OCI-LY1 (cell line): ENCODE data around the gene CHRNA4.

Experiments
- H2AFZ ChIP-seq: fragments of 200-600 bp; sonication (generic), shearing (Covaris generic); 2 replicates; pipeline ENCODE4 v1.6.0; 2014; ENCODE audit warnings: antibody characterized with exemption, mild to moderate bottlenecking, low read length
- H3F3A ChIP-seq: fragments of 200-600 bp; sonication (generic), shearing (Covaris generic); 2 replicates; pipeline ENCODE4 v1.6.0; 2014; ENCODE audit warnings: mild to moderate bottlenecking, antibody characterized with exemption, low read length, moderate library complexity; ENCODE audit not compliant: insufficient read depth
- H3K27ac ChIP-seq: fragments of 200-600 bp; sonication (generic); 2 replicates; pipeline ENCODE4 v1.5.1; 2014; ENCODE audit warnings: low read length, mixed run types, mild to moderate bottlenecking, low read depth; ENCODE audit not compliant: poor library complexity, severe bottlenecking
- H3K27me3 ChIP-seq: fragments of 200-600 bp; sonication (generic); 2 replicates; pipeline ENCODE4 v1.6.0; 2014; ENCODE audit warnings: antibody characterized with exemption, mild to moderate bottlenecking, low read length, moderate library complexity; ENCODE audit not compliant: insufficient read depth
- H3K36me3 ChIP-seq: fragments of 200-600 bp; sonication (generic); 2 replicates; pipeline ENCODE4 v1.6.1; 2014; ENCODE audit warnings: mild to moderate bottlenecking, antibody characterized with exemption, low read length, moderate library complexity, mixed read lengths; ENCODE audit not compliant: insufficient read depth
- H3K4me1 ChIP-seq: fragments of 200-600 bp; sonication (generic); 2 replicates; pipeline ENCODE4 v1.5.1; 2014; ENCODE audit warnings: mild to moderate bottlenecking, low read length, moderate library complexity; ENCODE audit not compliant: insufficient read depth, severe bottlenecking
- H3K4me2 ChIP-seq: fragments of 200-600 bp; sonication (generic), shearing (Covaris generic); 2 replicates; pipeline ENCODE4 v1.6.1; 2014; ENCODE audit warnings: low read length
- H3K4me3 ChIP-seq: fragments of 200-600 bp; sonication (generic); 2 replicates; pipeline ENCODE4 v1.5.1; 2014; ENCODE audit warnings: low read length, low read depth, mild to moderate bottlenecking, mixed read lengths; ENCODE audit not compliant: poor library complexity, severe bottlenecking
- H3K79me2 ChIP-seq: fragments of 200-600 bp; shearing (Covaris generic); 2 replicates; pipeline ENCODE4 v1.6.1; 2016; ENCODE audit warnings: mixed run types, low read length, mixed read lengths; ENCODE audit not compliant: insufficient read depth
- H3K9ac ChIP-seq: fragments of 200-600 bp; sonication (generic), shearing (Covaris generic); 2 replicates; pipeline ENCODE4 v1.6.1; 2014; ENCODE audit warnings: mild to moderate bottlenecking, low read length, mixed read lengths
- H3K9me2 ChIP-seq: fragments of 200-600 bp; sonication (generic), shearing (Covaris generic); 2 replicates; pipeline ENCODE4 v1.6.1; 2014; ENCODE audit warnings: low read depth, mild to moderate bottlenecking, low read length, mixed read lengths
- H3K9me3 ChIP-seq: fragments of 200-600 bp; shearing (Covaris generic); 2 replicates; pipeline ENCODE4 v1.6.1; 2014; ENCODE audit warnings: low read length, mixed read lengths
- H4K20me1 ChIP-seq: fragments of 200-600 bp; sonication (generic), shearing (Covaris generic); 2 replicates; pipeline ENCODE4 v1.6.0; 2016; ENCODE audit warnings: mild to moderate bottlenecking, low read length; ENCODE audit not compliant: insufficient read depth
- EZH2 ChIP-seq: fragments of 200-600 bp; sonication (generic), shearing (Covaris generic); IDR thresholded peaks from 2 replicates; pipeline ENCODE4 v1.8.0; 2017; ENCODE audit warnings: borderline replicate concordance, mixed run types, mild to moderate bottlenecking, antibody characterized with exemption, low read length, moderate library complexity, mixed read lengths
- TF ChIP-seq, protein P1 (sequence below): fragments of 200-600 bp; sonication (generic), shearing (Covaris generic); IDR thresholded peaks from 2 replicates; pipeline ENCODE4 v1.5.1; 2017; ENCODE audit warnings: mild to moderate bottlenecking, antibody characterized with exemption, low read length, moderate library complexity, mixed read lengths

CHRNA4 gene

DNA sequence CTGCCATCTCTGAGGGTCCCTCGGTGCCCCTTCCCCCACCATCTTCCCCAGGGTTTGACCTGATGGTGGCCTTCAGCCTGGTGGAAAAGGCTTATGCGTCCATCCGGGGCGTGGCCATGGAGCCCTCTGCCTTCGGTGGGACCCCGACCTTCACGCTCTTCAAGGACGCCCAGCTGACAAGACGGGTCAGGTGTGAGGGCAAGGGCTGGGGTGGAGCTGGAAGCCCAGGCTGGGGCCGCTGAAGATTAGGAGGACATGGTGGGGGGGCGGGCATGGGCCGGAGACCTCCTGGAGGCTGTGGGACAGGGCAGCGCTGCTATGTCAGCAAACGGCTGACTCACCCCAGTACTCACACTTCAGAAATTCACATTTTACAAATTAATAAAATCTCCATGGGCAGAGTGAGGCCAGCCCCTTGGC is 44.6 kb downstream of the CHRNA4 start:
- Histone ChIP-seq H3K4me3 (no peak overlapping the region), H3K9me3 (no peaks in the 10 kb centered on the region), H3K9ac (no peak overlapping the region), H3K79me2 (no peaks in the 10 kb centered on the region), H3K27ac (no peak overlapping the region), H3F3A (no peaks in the 10 kb centered on the region), H4K20me1 (no peaks in the 10 kb centered on the region), H3K4me1 (no peaks in the 10 kb centered on the region), H3K9me2 (no peaks in the 10 kb centered on the region), H3K27me3 (no peaks in the 10 kb centered on the region; the same call in 1 of the 2 replicates), H3K4me2 (no peak overlapping the region), H2AFZ (no peak overlapping the region), H3K36me3 (no peaks in the 10 kb centered on the region)
- TF ChIP-seq EZH2, result no peak
- TF ChIP-seq, protein P1, sequence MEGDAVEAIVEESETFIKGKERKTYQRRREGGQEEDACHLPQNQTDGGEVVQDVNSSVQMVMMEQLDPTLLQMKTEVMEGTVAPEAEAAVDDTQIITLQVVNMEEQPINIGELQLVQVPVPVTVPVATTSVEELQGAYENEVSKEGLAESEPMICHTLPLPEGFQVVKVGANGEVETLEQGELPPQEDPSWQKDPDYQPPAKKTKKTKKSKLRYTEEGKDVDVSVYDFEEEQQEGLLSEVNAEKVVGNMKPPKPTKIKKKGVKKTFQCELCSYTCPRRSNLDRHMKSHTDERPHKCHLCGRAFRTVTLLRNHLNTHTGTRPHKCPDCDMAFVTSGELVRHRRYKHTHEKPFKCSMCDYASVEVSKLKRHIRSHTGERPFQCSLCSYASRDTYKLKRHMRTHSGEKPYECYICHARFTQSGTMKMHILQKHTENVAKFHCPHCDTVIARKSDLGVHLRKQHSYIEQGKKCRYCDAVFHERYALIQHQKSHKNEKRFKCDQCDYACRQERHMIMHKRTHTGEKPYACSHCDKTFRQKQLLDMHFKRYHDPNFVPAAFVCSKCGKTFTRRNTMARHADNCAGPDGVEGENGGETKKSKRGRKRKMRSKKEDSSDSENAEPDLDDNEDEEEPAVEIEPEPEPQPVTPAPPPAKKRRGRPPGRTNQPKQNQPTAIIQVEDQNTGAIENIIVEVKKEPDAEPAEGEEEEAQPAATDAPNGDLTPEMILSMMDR, result no peak

DNA sequence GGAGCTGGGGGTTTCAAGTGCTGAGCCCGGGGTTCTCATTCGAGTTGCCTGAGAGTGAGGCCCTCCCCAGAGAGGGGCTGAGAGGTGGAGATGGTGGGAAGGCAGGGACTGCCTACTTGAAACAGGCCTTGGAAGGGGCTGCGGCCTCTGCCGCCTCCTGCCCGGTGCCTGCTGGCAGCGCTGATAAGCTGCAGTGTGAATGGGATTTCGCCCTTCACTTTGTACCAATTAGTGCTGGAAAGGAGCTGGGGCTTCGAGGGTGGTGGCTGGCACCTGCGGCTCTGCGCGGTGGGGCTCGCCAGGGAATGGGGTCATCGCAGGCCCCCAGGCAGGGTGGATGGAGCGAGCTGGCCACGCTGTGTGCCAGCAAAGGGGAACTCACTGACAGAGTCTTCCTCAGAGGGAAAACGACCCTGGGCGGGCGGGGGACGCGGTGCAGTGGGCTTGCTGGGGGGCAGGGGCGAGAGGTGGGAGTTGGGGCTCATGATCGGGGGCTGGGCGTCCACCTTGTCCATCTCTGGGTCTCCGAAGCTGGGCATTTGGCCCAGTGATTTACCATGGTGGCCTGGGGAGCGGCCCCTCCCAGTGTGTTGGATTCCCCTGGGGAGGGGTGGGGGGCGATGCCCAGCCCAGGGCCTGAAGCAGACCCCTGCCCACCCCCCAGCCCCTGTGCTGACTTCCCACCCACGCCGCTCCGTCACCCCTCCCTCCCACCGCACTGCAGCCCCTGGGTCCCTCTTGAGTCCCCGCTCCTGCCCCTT is 45.2 kb downstream of the CHRNA4 start:
- no peaks in the 10 kb centered on the region for H4K20me1 ChIP-seq
- no peaks in the 10 kb centered on the region for H3K36me3 ChIP-seq
- no peaks in the 10 kb centered on the region; the same call in 1 of the 2 replicates for H3K27me3 ChIP-seq
- H3K4me3 ChIP-seq, result no peak overlapping the region
- TF ChIP-seq EZH2, result no peak
- TF ChIP-seq, protein P1, result no peak
- no peaks in the 10 kb centered on the region for H3K9me3 ChIP-seq
- H3F3A ChIP-seq, result no peaks in the 10 kb centered on the region
- no peak overlapping the region for H3K4me2 ChIP-seq
- H3K27ac ChIP-seq, result no peak overlapping the region
- no peaks in the 10 kb centered on the region for H3K4me1 ChIP-seq
- H3K79me2 ChIP-seq, result no peaks in the 10 kb centered on the region
- H2AFZ ChIP-seq, result no peak overlapping the region
- no peak overlapping the region for H3K9ac ChIP-seq
- no peaks in the 10 kb centered on the region for H3K9me2 ChIP-seq

DNA sequence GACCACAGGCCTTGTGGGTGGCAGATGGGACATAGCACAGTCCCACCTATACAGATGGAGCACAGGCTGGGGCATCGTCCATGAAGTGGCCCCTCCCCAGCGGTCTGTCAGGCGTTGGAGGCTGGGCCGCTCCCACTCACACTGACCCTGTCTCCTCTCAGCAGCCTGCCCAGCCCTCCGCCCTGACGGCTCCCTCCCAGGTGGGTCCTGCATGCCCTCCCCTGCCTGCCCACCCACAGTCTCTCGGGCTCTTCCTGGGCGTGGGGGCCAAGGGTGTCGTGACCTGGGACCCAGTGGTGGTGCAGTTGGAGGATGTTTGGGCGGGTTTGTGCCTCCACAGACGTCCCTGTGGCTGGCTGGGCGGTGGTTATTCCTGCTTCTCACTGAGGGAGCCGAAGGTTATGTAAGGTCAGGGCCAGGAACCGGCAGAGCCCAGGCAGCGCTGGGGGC is 45.9 kb downstream of the CHRNA4 start:
- Histone ChIP-seq H3K36me3 (no peaks in the 10 kb centered on the region), H3K9me3 (no peaks in the 10 kb centered on the region), H3K27ac (no peak overlapping the region), H3K9me2 (no peaks in the 10 kb centered on the region), H3K9ac (no peak overlapping the region), H2AFZ (no peak overlapping the region), H3F3A (no peaks in the 10 kb centered on the region), H3K4me3 (no peak overlapping the region), H3K4me1 (no peaks in the 10 kb centered on the region), H3K79me2 (no peaks in the 10 kb centered on the region), H3K4me2 (no peak overlapping the region), H3K27me3 (no peaks in the 10 kb centered on the region; the same call in 1 of the 2 replicates), H4K20me1 (no peaks in the 10 kb centered on the region)
- TF ChIP-seq, protein P1, result no peak
- no peak for TF ChIP-seq EZH2
